ENCODE results near the gene KIF5A.

DNA sequence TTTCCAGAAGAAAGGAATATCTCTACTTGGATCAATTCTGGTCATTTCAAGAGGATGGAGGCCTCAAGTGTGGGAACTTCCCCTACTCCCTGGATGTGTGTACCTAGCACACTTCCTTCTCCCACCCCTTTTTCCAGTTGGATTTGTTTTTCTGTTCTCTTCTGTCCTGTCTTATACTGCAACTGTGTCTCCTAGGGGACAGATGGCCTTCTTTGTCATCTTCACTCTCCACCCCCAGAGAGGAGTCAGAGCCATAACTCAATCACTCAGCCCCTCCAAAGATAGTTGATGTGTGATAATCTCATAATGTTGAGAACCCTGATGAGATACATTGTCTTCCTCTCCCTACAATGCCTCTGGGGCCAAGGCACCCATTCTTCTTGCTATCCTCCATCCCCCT, 52.7 kb downstream of the KIF5A start:
- TF ChIP-seq, protein P1, sequence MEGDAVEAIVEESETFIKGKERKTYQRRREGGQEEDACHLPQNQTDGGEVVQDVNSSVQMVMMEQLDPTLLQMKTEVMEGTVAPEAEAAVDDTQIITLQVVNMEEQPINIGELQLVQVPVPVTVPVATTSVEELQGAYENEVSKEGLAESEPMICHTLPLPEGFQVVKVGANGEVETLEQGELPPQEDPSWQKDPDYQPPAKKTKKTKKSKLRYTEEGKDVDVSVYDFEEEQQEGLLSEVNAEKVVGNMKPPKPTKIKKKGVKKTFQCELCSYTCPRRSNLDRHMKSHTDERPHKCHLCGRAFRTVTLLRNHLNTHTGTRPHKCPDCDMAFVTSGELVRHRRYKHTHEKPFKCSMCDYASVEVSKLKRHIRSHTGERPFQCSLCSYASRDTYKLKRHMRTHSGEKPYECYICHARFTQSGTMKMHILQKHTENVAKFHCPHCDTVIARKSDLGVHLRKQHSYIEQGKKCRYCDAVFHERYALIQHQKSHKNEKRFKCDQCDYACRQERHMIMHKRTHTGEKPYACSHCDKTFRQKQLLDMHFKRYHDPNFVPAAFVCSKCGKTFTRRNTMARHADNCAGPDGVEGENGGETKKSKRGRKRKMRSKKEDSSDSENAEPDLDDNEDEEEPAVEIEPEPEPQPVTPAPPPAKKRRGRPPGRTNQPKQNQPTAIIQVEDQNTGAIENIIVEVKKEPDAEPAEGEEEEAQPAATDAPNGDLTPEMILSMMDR (IDR thresholded peaks at IDR 0.05): no peak
- TF ChIP-seq POLR2A (IDR thresholded peaks at IDR 0.05): no peak
